Type B pancreatic cell (in vitro differentiated cells): ENCODE measurements around the gene PLK5. TPM values are rescaled to one million over a fixed set of nuclear protein-coding genes. Genes with fewer than 3 reads are reported as not detected.

ENCODE experiments used
- DNase-seq: peaks from one replicate; pipeline ENCODE4 v3.0.0; 2021; ENCODE audit warnings: mixed read lengths; ENCODE audit not compliant: unreplicated experiment; ENCODE audit errors: extremely low spot score
- H3K27ac Mint-ChIP-seq: 2 replicates; pipeline ENCODE4 v1.8.0; 2021; ENCODE audit warnings: mild to moderate bottlenecking, mixed read lengths
- H3K27me3 Mint-ChIP-seq: 2 replicates; pipeline ENCODE4 v1.8.0; 2021; ENCODE audit warnings: mixed read lengths
- H3K36me3 Mint-ChIP-seq: 2 replicates; pipeline ENCODE4 v1.8.0; 2021; ENCODE audit warnings: mixed read lengths
- H3K4me1 Mint-ChIP-seq: one replicate; pipeline ENCODE4 v1.8.0; 2021; ENCODE audit warnings: mixed read lengths; ENCODE audit not compliant: unreplicated experiment
- H3K4me3 Mint-ChIP-seq: 2 replicates; pipeline ENCODE4 v1.8.0; 2021; ENCODE audit warnings: mild to moderate bottlenecking, mixed read lengths
- H3K9me3 Mint-ChIP-seq: 2 replicates; pipeline ENCODE4 v1.8.0; 2021; ENCODE audit warnings: mixed read lengths
- total RNA-seq: library from RNA; stranded (reverse); gene quantifications from 2 replicates; pipeline ENCODE4 v1.2.1, GENCODE V29; 2021; ENCODE audit warnings: low replicate concordance
- TF ChIP-seq, protein P1 (sequence below): fragments of 200-600 bp; sonication (generic); conservative IDR thresholded peaks from 2 replicates; pipeline ENCODE4 v1.5.0; 2021; ENCODE audit warnings: antibody characterized with exemption, mild to moderate bottlenecking

The PLK5 gene
- total RNA-seq, 1 donor from 2014 or later: 0.24 TPM

DNA sequence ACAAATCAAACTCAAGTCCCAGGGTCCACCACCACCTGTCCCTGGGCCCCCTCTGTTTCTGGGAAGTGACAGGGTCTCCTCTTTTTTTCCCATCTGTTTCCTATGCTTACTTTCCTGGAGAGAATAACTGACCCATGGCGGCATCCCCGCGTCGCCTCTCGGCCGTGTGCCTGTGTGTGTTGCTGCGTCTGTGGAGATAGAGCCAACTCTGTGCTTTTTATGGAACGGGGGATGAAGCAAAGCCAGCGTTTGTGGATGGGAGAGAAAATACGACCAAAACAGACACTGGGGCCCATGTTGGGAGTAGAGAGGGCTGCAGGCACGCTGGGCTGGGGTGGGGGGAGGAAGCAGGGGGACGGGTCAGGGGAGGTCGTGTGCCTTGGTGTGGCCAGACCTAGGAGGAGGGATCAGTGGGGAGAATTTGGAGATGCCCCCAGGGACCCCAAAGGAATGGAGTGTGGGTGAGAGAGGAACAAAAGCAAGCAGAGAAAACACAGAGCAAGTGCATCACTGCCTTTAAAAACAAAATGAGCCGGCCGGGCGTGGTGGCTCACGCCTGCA, 16.6 kb downstream of the PLK5 start:
- Mint-ChIP-seq H3K27ac (no peak overlapping the region), H3K4me1 (peaks cover 4% of the 10 kb centered on the region), H3K36me3 (no peaks in the 10 kb centered on the region), H3K27me3 (peaks cover 27% of the 10 kb centered on the region), H3K4me3 (no peak overlapping the region), H3K9me3 (no peaks in the 10 kb centered on the region)
- DNase-seq: no peak
- TF ChIP-seq, protein P1, sequence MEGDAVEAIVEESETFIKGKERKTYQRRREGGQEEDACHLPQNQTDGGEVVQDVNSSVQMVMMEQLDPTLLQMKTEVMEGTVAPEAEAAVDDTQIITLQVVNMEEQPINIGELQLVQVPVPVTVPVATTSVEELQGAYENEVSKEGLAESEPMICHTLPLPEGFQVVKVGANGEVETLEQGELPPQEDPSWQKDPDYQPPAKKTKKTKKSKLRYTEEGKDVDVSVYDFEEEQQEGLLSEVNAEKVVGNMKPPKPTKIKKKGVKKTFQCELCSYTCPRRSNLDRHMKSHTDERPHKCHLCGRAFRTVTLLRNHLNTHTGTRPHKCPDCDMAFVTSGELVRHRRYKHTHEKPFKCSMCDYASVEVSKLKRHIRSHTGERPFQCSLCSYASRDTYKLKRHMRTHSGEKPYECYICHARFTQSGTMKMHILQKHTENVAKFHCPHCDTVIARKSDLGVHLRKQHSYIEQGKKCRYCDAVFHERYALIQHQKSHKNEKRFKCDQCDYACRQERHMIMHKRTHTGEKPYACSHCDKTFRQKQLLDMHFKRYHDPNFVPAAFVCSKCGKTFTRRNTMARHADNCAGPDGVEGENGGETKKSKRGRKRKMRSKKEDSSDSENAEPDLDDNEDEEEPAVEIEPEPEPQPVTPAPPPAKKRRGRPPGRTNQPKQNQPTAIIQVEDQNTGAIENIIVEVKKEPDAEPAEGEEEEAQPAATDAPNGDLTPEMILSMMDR: no peak

DNA sequence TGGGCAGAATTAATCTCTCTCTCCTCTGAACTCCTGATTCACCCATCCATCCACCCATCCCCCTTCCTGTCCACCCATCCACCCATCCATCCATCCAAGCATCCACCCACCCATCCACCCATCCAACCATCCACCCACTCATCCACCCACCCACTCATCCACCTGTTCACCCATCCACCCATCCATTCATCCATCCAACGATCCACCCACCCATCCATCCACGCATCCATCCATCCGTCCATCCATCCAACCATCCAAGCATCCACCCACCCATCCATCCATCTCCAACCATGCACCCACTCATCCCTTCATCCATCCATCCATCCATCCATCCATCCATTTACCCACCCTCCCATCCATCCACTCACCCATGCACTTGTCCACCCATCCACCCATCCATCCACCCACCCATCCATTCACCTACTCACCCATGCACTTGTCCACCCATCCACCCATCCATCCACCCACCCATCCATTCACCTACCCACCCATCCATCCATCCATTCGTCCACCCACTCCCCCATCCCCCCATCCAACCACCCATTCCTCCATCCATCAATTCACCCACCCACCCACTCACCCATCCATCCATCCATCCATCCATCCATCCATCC, 25.6 kb downstream of the PLK5 start:
- Mint-ChIP-seq H3K9me3 (no peaks in the 10 kb centered on the region), H3K36me3 (no peaks in the 10 kb centered on the region), H3K27me3 (peaks cover 13% of the 10 kb centered on the region), H3K4me1 (no peaks in the 10 kb centered on the region), H3K4me3 (no peak overlapping the region), H3K27ac (no peak overlapping the region)
- no peak for DNase-seq
- TF ChIP-seq, protein P1: no peak

DNA sequence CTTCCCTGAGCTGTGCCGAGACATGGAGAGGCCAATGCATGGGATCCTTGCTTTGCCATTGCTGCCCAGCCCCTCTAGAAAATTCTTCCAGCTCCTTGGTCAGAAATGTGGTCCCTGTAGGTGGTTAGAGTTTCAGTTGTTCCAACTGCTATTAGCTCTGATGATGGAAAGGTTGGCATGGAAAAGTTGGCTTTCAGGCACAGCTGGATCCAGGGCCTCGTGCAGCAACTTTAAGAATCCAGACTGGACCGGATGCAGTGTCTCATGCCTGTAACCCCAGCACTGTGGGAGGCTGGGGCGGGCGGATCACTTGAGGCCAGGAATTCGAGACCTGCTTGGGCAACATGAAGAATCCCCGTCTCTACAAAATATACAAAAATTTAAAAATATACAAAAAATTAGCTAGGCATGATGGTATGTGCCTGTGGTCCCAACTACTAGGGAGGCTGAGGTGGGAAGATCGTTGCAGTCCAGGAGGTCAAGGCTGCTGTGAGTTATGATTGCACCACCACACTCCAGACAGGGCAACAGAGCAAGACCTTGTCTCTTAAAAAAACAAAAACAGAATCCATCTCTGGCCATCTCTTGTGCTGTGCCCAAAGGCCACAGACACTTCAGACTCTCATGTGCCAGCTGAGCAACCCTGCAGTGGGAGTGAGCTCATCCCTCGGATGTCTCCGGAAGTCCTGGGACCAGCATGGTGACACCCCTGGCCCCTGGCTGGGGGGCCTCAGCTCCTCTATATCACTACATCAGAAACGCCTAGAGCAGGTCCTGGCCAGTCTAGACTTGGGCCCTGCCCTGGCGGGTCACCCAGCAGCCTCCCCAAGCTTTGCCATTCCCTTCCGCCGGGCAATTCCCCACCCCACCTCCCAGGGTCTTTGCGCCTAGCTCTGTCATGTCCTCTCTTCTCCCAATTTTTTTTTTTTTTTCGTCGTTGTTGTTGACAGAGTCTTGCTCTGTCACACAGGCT, 27.5 kb downstream of the PLK5 start:
- H3K27me3 Mint-ChIP-seq: peaks cover under 1% of the 10 kb centered on the region
- no peak for DNase-seq
- H3K9me3 Mint-ChIP-seq: no peaks in the 10 kb centered on the region
- TF ChIP-seq, protein P1: no peak
- no peak overlapping the region for H3K27ac Mint-ChIP-seq
- H3K36me3 Mint-ChIP-seq: no peaks in the 10 kb centered on the region
- H3K4me3 Mint-ChIP-seq: no peak overlapping the region
- no peaks in the 10 kb centered on the region for H3K4me1 Mint-ChIP-seq

DNA sequence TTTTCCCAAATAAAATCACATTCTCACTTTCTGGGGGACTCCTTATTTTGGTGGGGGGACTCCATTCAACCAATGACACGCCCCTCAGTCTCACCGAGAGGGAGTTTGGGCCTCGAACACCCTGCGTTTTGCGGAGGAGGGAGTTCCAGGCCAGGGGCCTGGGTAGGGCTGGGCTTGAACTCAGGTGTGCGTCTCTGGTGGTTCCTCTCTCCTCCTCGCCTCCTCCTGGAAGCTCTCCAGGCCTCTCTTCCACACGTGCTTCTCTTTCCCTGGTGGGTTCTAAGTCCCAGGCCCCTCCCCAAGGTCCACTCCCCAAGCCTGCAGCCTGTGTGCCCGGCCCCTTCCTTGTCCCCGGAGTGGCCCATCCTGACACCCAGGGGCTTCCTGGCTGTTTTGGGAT, 29.5 kb downstream of the PLK5 start:
- TF ChIP-seq, protein P1: no peak
- Mint-ChIP-seq H3K4me3 (no peak overlapping the region), H3K36me3 (no peaks in the 10 kb centered on the region), H3K27me3 (no peaks in the 10 kb centered on the region), H3K27ac (no peak overlapping the region), H3K9me3 (no peaks in the 10 kb centered on the region), H3K4me1 (peaks cover 2% of the 10 kb centered on the region)
- DNase-seq: no peak

DNA sequence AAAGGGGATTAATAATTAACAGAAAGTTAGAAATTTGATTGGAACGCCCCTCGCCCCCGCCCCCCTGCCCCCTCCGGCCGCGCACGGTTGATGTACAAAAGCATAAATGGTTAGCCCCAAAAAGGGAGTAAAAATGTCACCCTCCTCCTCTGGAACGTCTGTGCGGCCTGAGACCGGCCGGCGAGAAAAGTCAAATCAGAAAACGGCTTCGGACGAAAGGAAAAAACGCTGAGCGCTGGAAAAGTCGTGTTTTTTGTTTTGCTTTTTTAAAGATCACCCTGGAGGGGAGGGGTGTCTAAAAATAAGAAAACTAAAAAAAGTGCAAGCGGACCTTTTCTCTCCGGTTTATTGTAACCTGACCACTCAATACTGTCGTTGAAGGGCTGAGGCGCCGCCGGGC, 31.1 kb downstream of the PLK5 start:
- Mint-ChIP-seq H3K27ac (no peak overlapping the region), H3K9me3 (no peaks in the 10 kb centered on the region), H3K36me3 (no peaks in the 10 kb centered on the region), H3K27me3 (no peaks in the 10 kb centered on the region), H3K4me1 (peaks cover 3% of the 10 kb centered on the region), H3K4me3 (no peak overlapping the region)
- TF ChIP-seq, protein P1: no peak
- no peak for DNase-seq
